ENCODE results near the gene PICALM. TPM values are rescaled to one million over a fixed set of nuclear protein-coding genes. Genes with fewer than 3 reads are reported as not detected.

Gene PICALM
- total and polyA plus RNA-seq, 2 of the 13 experiments (the other 11 are each of a cell fraction or from before 2014, with no cell fraction given), result 97.6 to 154 TPM

DNA sequence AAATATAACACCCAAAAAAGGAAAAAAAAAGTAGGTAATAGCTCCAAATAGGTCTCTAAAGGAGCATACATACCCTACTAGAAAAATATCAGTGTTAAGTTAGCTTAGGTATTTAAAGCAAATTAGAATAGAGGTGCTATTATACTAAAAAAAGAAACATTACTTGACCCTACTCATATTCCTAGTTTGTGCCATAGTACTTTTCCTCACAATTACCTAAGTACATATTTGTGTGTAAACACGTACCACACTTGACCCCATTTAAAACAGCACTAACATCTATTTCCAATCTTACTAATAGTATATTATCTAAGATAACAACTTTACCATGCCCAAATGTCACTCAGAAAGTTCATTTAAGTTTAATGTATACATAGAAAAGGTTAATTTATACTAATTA is 57.7 kb downstream of the PICALM start:
- H3K27me3 ChIP-seq (ENCODE audit: control insufficient read depth in 1 of 2, insufficient read depth in 2 of 2, low read length in 2 of 2), result no peaks in the 10 kb centered on the region
- POLR2A ChIA-PET, result no interaction called here
- H3K4me2 ChIP-seq (ENCODE audit: low read depth, low read length), result no peak overlapping the region
- no TSS peak for BruUV-seq (replicated peaks)
- WGBS (ENCODE audit: low lambda C conversion rate), result 93% methylated on average over 1 of the region's 1 CpG
- H3K4me1 ChIP-seq (ENCODE audit: insufficient read depth, low read length), result peaks cover 5% of the 10 kb centered on the region; the same call in 1 of the 2 replicates
- no peak overlapping the region for H3K9ac ChIP-seq (ENCODE audit: insufficient read depth, low read depth, low read length)
- no peaks in the 10 kb centered on the region for H4K20me1 ChIP-seq (ENCODE audit: insufficient read depth, low read length)
- no peak for DNase-seq (ENCODE audit: low spot score)
- intact Hi-C loops (cut with micrococcal nuclease; ENCODE audit: unreplicated experiment) (no loop called here), in situ Hi-C loops (cut with HindIII; ENCODE audit: extremely low pct_ligation_motif_present, low pct_unique_long_range_greater_than_20kb) (no loop called here)
- no peak for FAIRE-seq
- TF ChIP-seq DMAP1 (CRISPR knock-in tag; IDR thresholded peaks at IDR 0.05), result no peak
- no peak for TF ChIP-seq CHCHD3 (CRISPR knock-in tag; IDR thresholded peaks at IDR 0.05)
- TF ChIP-seq, protein P1, sequence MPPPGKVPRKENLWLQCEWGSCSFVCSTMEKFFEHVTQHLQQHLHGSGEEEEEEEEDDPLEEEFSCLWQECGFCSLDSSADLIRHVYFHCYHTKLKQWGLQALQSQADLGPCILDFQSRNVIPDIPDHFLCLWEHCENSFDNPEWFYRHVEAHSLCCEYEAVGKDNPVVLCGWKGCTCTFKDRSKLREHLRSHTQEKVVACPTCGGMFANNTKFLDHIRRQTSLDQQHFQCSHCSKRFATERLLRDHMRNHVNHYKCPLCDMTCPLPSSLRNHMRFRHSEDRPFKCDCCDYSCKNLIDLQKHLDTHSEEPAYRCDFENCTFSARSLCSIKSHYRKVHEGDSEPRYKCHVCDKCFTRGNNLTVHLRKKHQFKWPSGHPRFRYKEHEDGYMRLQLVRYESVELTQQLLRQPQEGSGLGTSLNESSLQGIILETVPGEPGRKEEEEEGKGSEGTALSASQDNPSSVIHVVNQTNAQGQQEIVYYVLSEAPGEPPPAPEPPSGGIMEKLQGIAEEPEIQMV (CRISPR knock-in tag; IDR thresholded peaks at IDR 0.05; ENCODE audit: low read depth), result no peak
- TF ChIP-seq, protein P2, sequence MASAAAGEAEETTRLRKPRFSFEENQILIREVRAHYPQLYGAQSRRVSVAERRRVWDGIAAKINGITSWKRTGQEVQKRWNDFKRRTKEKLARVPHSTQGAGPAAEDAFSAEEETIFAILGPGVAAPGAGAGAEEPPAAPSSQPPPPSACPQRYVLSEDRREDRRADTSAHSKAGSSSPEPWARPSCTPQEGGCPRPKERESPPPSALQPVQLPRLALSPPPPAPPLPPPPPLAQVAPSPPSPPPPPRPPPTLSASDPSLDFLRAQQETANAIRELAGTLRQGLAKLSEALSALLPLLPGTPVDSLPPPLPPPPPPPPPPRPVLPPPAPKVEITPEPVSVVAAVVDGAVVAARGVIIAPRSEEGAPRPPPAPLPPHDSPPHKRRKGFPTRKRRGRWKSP (CRISPR knock-in tag; IDR thresholded peaks at IDR 0.05), result no peak
- no peak for TF ChIP-seq ARNT (IDR thresholded peaks at IDR 0.05)
- TF ChIP-seq, protein P3, sequence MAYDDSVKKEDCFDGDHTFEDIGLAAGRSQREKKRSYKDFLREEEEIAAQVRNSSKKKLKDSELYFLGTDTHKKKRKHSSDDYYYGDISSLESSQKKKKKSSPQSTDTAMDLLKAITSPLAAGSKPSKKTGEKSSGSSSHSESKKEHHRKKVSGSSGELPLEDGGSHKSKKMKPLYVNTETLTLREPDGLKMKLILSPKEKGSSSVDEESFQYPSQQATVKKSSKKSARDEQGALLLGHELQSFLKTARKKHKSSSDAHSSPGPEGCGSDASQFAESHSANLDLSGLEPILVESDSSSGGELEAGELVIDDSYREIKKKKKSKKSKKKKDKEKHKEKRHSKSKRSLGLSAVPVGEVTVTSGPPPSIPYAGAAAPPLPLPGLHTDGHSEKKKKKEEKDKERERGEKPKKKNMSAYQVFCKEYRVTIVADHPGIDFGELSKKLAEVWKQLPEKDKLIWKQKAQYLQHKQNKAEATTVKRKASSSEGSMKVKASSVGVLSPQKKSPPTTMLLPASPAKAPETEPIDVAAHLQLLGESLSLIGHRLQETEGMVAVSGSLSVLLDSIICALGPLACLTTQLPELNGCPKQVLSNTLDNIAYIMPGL (CRISPR knock-in tag; IDR thresholded peaks at IDR 0.05; ENCODE audit: borderline replicate concordance in 1 of 2, low read depth in 1 of 2), result no peak
- TF ChIP-seq, protein P4, sequence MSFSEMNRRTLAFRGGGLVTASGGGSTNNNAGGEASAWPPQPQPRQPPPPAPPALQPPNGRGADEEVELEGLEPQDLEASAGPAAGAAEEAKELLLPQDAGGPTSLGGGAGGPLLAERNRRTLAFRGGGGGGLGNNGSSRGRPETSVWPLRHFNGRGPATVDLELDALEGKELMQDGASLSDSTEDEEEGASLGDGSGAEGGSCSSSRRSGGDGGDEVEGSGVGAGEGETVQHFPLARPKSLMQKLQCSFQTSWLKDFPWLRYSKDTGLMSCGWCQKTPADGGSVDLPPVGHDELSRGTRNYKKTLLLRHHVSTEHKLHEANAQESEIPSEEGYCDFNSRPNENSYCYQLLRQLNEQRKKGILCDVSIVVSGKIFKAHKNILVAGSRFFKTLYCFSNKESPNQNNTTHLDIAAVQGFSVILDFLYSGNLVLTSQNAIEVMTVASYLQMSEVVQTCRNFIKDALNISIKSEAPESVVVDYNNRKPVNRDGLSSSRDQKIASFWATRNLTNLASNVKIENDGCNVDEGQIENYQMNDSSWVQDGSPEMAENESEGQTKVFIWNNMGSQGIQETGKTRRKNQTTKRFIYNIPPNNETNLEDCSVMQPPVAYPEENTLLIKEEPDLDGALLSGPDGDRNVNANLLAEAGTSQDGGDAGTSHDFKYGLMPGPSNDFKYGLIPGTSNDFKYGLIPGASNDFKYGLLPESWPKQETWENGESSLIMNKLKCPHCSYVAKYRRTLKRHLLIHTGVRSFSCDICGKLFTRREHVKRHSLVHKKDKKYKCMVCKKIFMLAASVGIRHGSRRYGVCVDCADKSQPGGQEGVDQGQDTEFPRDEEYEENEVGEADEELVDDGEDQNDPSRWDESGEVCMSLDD (CRISPR knock-in tag; IDR thresholded peaks at IDR 0.05; ENCODE audit: borderline replicate concordance), result no peak
- no peak for TF ChIP-seq SP2 (CRISPR knock-in tag; IDR thresholded peaks at IDR 0.05)
- no peak for TF ChIP-seq CENPT (CRISPR knock-in tag; IDR thresholded peaks at IDR 0.05; ENCODE audit: low read depth)
- no peak for TF ChIP-seq FOXO1 (CRISPR knock-in tag; IDR thresholded peaks at IDR 0.05)
- H3K4me3 ChIP-seq (replicated peaks in 1 of 3; ENCODE audit: insufficient read depth in 1 of 3, low read depth in 2 of 3, low read length in 3 of 3), result no peak overlapping the region
- no peak for ATAC-seq
- peaks cover 2% of the 10 kb centered on the region for H3K79me2 ChIP-seq (ENCODE audit: insufficient read depth, low read length)
- no peak overlapping the region for H2AFZ ChIP-seq (ENCODE audit: low read length)
- CTCF ChIA-PET (ENCODE audit: low intra/inter-chr PET ratio, low total read pairs), result no interaction called here
- no peaks in the 10 kb centered on the region for H3K9me3 ChIP-seq (ENCODE audit: low read length)
- no peak overlapping the region for H3K27ac ChIP-seq (ENCODE audit: extremely low read length, insufficient read depth, low read length)
- H3K36me3 ChIP-seq (replicated peaks in 1 of 2; ENCODE audit: control insufficient read depth in 1 of 2, insufficient read depth in 2 of 2, low read length in 2 of 2), result peaks cover 4 to 58% of the 10 kb centered on the region in 2 experiments; a peak in 4 of 5 replicates
